HG02973 (cell line): ENCODE results near the gene CIB2.

Source experiments
- ATAC-seq: cut with Tn5 transposase; IDR thresholded peaks from one replicate; pipeline ENCODE4 v1.9.1; 2021; ENCODE audit warnings: moderate library complexity; ENCODE audit not compliant: unreplicated experiment

The CIB2 gene

GRCh38 chr15:78087951-78088772, 43.1 kb downstream of the CIB2 start:
- ATAC-seq: no peak

- ATAC-seq: no peak
These were observed 45.3 kb downstream of the CIB2 start for GRCh38 chr15:78085928-78086327.

GRCh38 chr15:78084449-78084750, 46.8 kb downstream of the CIB2 start:
- ATAC-seq: no peak

GRCh38 chr15:78083687-78084448, 47.4 kb downstream of the CIB2 start:
- ATAC-seq: no peak

GRCh38 chr15:78083186-78083585, 48.1 kb downstream of the CIB2 start:
- no peak for ATAC-seq

GRCh38 chr15:78082743-78083110, 48.5 kb downstream of the CIB2 start:
- no peak for ATAC-seq

- ATAC-seq: no peak
These were observed 49.0 kb downstream of the CIB2 start for GRCh38 chr15:78082106-78082742.

- no peak for ATAC-seq
These were observed 51.2 kb downstream of the CIB2 start for GRCh38 chr15:78080088-78080460.

- no peak for ATAC-seq
These were observed 51.8 kb downstream of the CIB2 start for GRCh38 chr15:78079298-78080087.

- no peak for ATAC-seq
These were observed 53.4 kb downstream of the CIB2 start for GRCh38 chr15:78077871-78078210.

GRCh38 chr15:78077053-78077870, 54.0 kb downstream of the CIB2 start, which contains the start of gene TBC1D2B:
Gene TBC1D2B, minus strand, starts transcription at chr15:78077711. Its CDS starts 59 bp downstream, at chr15:78077652.
- ATAC-seq: peak; percentile 65

- peak; percentile 4 for ATAC-seq
These were observed 54.8 kb downstream of the CIB2 start for GRCh38 chr15:78076231-78077052.

- ATAC-seq: no peak
These were observed 55.6 kb downstream of the CIB2 start for GRCh38 chr15:78075490-78076230.

- no peak for ATAC-seq
These were observed 58.0 kb downstream of the CIB2 start for GRCh38 chr15:78073046-78073787.

- no peak for ATAC-seq
These were observed 59.0 kb downstream of the CIB2 start for GRCh38 chr15:78072080-78072892.

- ATAC-seq: no peak
These were observed 59.9 kb downstream of the CIB2 start for GRCh38 chr15:78071383-78071782.

- ATAC-seq: no peak
These were observed 61.1 kb downstream of the CIB2 start for GRCh38 chr15:78070049-78070700.
